ENCODE data around the gene SOS2.

DNA sequence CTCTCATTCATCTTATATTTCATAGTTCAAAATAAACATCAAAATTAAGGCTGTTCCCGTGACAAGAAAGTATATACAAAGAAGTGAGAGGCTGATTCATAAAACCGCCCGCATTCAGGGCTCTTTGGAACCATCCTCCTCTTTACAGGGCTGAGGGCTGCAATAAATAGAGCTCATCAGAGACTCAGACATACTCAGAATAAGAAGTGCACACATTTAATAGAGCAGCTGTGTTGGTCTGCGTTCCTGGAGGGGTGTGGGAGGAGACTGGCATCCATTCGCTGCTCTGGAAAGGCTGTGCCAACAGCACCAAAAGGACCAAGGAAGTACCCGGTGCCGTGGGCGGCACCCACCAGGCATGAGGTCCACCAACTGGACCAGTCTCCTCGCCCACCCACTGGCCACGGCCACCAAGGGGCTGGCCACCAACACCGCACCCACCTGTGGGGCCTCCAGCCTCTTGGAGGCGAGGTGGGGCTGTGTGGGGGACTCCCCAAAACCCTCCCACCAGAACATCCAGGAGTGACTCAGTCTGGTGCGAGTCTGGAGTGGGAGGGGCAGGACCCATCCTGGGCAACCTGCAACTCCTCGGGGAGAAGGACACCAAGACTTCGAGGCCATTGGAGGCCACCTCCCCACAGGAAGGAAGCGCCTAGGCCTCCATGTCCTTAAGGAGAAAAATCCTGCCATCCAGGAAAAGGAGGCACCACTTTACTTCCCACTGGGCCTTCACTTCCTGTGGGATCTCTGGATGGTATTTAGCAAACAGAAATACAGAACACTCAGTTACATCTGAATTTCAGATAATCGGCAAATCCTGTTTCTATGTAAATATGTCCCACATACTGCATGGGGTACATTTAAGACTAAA is 147.7 kb downstream of the SOS2 start:
- TF ChIP-seq, protein P1, sequence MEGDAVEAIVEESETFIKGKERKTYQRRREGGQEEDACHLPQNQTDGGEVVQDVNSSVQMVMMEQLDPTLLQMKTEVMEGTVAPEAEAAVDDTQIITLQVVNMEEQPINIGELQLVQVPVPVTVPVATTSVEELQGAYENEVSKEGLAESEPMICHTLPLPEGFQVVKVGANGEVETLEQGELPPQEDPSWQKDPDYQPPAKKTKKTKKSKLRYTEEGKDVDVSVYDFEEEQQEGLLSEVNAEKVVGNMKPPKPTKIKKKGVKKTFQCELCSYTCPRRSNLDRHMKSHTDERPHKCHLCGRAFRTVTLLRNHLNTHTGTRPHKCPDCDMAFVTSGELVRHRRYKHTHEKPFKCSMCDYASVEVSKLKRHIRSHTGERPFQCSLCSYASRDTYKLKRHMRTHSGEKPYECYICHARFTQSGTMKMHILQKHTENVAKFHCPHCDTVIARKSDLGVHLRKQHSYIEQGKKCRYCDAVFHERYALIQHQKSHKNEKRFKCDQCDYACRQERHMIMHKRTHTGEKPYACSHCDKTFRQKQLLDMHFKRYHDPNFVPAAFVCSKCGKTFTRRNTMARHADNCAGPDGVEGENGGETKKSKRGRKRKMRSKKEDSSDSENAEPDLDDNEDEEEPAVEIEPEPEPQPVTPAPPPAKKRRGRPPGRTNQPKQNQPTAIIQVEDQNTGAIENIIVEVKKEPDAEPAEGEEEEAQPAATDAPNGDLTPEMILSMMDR (optimal IDR thresholded peaks at IDR 0.05 in 1 of 3, IDR thresholded peaks at IDR 0.05 in 1 of 3, conservative IDR thresholded peaks at IDR 0.05 in 1 of 3; ENCODE audit: extremely low read depth in 1 of 3, insufficient read depth in 2 of 3, low read length in 3 of 3) = no peak
- TF ChIP-seq EZH2 (IDR thresholded peaks at IDR 0.05; ENCODE audit: low read length) = no peak

All from keratinocyte (primary cell).